CD4-positive, alpha-beta memory T cell (primary cell): Measurements from ENCODE around the gene TMEM178B. TPM values are rescaled to one million over a fixed set of nuclear protein-coding genes. Genes with fewer than 3 reads are reported as not detected.
"Not testable (repeated sequence)": the region's sequence is repeated elsewhere in the genome, so short reads cannot be mapped to it uniquely, and the experiment has no call there.

Source experiments
- CTCF ChIA-PET: fragments of 350-600 bp; sonication (Branson Sonifier 250); formaldehyde crosslinking; loops from one replicate; lab custom pipeline; 2021; ENCODE audit warnings: inconsistent platforms; ENCODE audit not compliant: partially characterized antibody; lab: Charles Lee
- POLR2A ChIA-PET: fragments of 350-600 bp; sonication (Branson Sonifier 250); formaldehyde crosslinking; loops from one replicate; lab custom pipeline; 2021; ENCODE audit not compliant: partially characterized antibody; lab: Charles Lee
- DNase-seq, 5 donors: peaks; one replicate each; pipeline versions ENCODE4 v3.0.0 to v3.0.0-alpha.2; 2020 to 2022; ENCODE audit warnings: mixed read lengths in 1 of 5
- H3K27ac ChIP-seq: one replicate; pipeline ENCODE4 v1.7.0; 2013; ENCODE audit warnings: low read depth, low read length
- H3K27me3 ChIP-seq: 2 replicates; pipeline ENCODE4 v1.7.0; 2013; ENCODE audit warnings: mild to moderate bottlenecking, low read length, moderate library complexity; ENCODE audit not compliant: insufficient read depth
- H3K36me3 ChIP-seq: 2 replicates; pipeline ENCODE4 v1.7.0; 2013; ENCODE audit warnings: mild to moderate bottlenecking, low read length, moderate library complexity; ENCODE audit not compliant: insufficient read depth
- H3K4me1 ChIP-seq: 2 replicates; pipeline ENCODE4 v1.7.0; 2013; ENCODE audit warnings: mild to moderate bottlenecking, low read length, moderate library complexity; ENCODE audit not compliant: insufficient read depth
- H3K4me3 ChIP-seq, 2 donors: one replicate each; pipeline ENCODE4 v1.7.0; 2013; ENCODE audit warnings: low read length in 2 of 2, mild to moderate bottlenecking in 1 of 2
- H3K9me3 ChIP-seq, 2 donors: one replicate each; pipeline ENCODE4 v1.7.0; 2013; ENCODE audit warnings: low read length in 2 of 2, control low read depth in 1 of 2; ENCODE audit not compliant: control insufficient read depth in 1 of 2
- H3K27ac Mint-ChIP-seq, 7 donors: one replicate each; pipeline ENCODE4 v1.8.0; 2020 to 2021; ENCODE audit warnings: mixed read lengths in 7 of 7, mild to moderate bottlenecking in 6 of 7, inconsistent platforms in 3 of 7, moderate library complexity in 3 of 7
- H3K27me3 Mint-ChIP-seq, 2 donors: one replicate each; pipeline ENCODE4 v1.8.0; 2020 to 2021; ENCODE audit warnings: mixed read lengths in 2 of 2
- H3K36me3 Mint-ChIP-seq, 2 donors: one replicate each; pipeline ENCODE4 v1.8.0; 2020 to 2021; ENCODE audit warnings: mixed read lengths in 2 of 2, inconsistent platforms in 1 of 2, mild to moderate bottlenecking in 1 of 2
- H3K4me1 Mint-ChIP-seq, 4 donors: one replicate each; pipeline ENCODE4 v1.8.0; 2020 to 2021; ENCODE audit warnings: mixed read lengths in 4 of 4, mild to moderate bottlenecking in 1 of 4
- H3K4me3 Mint-ChIP-seq, 8 donors: one replicate each; pipeline ENCODE4 v1.8.0; 2020 to 2021; ENCODE audit warnings: mixed read lengths in 8 of 8, mild to moderate bottlenecking in 7 of 8, moderate library complexity in 6 of 8, inconsistent platforms in 3 of 8
- H3K9me3 Mint-ChIP-seq, 8 donors: one replicate each; pipeline ENCODE4 v1.8.0; 2020 to 2021; ENCODE audit warnings: mixed read lengths in 8 of 8, mild to moderate bottlenecking in 5 of 8, inconsistent platforms in 3 of 8, moderate library complexity in 1 of 8
- intact Hi-C: fragments of 100-400 bp; cut with micrococcal nuclease; formaldehyde crosslinking; loops from one replicate; pipeline ENCODE4 v1.15.1; 2023
- polyA plus RNA-seq, 2 donors: library from polyadenylated mRNA; unstranded; fragments of 300-500 nt; fragmentation: Illumina TruSeq; gene quantifications; one replicate each; pipeline ENCODE4 v1.2.3, GENCODE V29; 2021
- total RNA-seq, 2 experiments: library from RNA; stranded (reverse); gene quantifications; one replicate each; pipeline ENCODE4 v1.2.3, GENCODE V29; 2021

The TMEM178B gene
- total and polyA plus RNA-seq, 4 experiments from 2014 or later = 0.20 to 0.89 (median 0.49) TPM

DNA sequence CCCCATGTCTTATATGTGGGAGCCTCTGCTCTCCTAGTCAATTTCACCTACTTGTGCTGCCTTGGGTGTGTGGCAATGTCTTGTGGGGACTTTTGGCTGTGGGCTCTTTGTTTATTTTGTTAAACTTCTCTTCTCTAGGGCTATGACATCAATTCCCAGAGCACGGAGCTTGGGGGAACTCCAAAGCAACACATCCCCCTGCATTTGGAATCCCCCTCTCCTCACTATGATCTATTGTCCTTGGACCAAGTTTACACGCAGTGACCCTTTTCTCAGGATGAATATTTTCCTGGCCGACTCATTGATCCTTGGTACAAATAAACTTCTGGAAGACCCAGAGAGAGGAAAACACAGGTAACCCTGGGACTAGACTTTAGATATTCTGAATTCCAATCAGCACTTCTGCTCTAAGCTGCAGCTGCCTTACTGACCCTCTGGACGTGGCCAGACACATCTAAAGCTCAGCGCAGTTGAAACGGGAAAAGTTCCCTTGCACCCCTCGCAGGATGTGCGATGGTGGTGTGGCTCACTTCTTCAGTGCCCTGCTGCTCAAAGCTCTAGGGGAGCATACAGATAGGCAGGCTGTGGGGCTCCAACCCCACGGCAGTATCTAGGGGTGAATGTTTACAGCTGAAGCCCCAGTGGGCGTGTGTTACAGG, 110.8 kb downstream of the TMEM178B start:
- Histone ChIP-seq H3K36me3 (no peaks in the 10 kb centered on the region), H3K27ac (no peak overlapping the region), H3K9me3 (no peaks in the 10 kb centered on the region), H3K4me1 (no peaks in the 10 kb centered on the region), H3K27me3 (no peaks in the 10 kb centered on the region), H3K4me3 (no peak overlapping the region)
- Mint-ChIP-seq H3K36me3 (no peaks in the 10 kb centered on the region), H3K4me3 (no peak overlapping the region), H3K9me3 (peaks cover 0 to 2% (median 0%) of the 10 kb centered on the region in 8 donors), H3K27ac (no peak overlapping the region), H3K4me1 (no peaks in the 10 kb centered on the region), H3K27me3 (peaks cover 2 to 3% of the 10 kb centered on the region in 2 donors)
- no peak for DNase-seq
- CTCF ChIA-PET = no interaction called here
- POLR2A ChIA-PET = no interaction called here
- intact Hi-C loops = no loop called here

DNA sequence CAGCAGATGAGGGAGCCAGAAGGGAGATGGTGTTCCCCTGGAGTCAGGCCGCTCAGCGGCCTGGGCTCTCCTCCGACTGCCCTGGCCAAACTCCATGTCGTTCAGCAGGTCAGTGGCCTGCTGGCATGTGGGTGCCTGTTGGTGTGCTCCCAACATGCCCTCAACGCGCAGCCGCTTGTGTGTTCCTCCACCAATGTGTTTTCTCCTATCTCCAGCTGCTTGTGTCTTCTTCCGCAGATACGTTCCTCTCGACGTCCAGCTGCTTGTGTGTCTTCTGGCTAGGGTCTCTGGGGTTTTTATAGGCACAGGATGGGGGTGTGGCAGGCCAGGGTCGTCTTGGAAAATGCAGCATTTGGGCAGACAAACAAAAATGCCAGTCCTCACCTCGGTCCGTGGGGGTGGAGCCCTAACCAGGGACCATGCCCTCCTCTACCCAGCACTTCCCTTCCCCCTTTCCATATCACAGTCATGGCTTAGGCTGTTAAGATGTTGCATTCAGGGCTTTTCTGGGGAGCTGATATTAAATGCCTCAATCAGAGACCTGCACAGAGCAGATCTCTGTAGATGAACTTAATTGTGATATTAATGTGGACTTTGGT, 111.6 kb downstream of the TMEM178B start:
- no peak overlapping the region for H3K4me3 Mint-ChIP-seq
- CTCF ChIA-PET = no interaction called here
- intact Hi-C loops = no loop called here
- no peak overlapping the region for H3K27ac Mint-ChIP-seq
- Histone ChIP-seq H3K27me3 (no peaks in the 10 kb centered on the region), H3K9me3 (no peaks in the 10 kb centered on the region), H3K4me3 (no peak overlapping the region), H3K4me1 (no peaks in the 10 kb centered on the region), H3K36me3 (no peaks in the 10 kb centered on the region), H3K27ac (no peak overlapping the region)
- no peaks in the 10 kb centered on the region for H3K4me1 Mint-ChIP-seq
- POLR2A ChIA-PET = no interaction called here
- H3K36me3 Mint-ChIP-seq = no peaks in the 10 kb centered on the region
- H3K9me3 Mint-ChIP-seq = peaks cover 0 to 2% (median 0%) of the 10 kb centered on the region in 8 donors
- peaks cover 2 to 3% of the 10 kb centered on the region in 2 donors for H3K27me3 Mint-ChIP-seq
- DNase-seq = no peak

DNA sequence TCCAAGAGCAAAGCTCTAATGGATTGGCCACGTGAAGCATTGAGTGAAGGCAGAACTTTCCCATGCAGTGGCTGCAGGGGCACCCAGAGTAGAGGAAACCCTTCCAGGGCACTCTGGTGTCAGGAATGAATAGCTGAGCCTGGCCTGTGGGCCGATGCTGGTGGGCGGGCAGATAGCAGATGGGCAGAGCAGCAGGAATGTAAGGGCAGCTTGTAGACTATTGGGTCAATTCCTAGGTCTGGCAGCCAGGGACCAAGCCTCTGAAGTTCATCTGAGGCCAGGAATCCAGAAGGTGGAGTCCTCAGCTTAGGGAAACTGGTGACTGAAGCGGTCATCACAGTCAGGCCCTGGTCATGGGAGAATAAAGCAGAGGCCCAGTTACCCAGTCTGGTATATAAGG, 115.4 kb downstream of the TMEM178B start:
- H3K27me3 Mint-ChIP-seq = peaks cover 2% of the 10 kb centered on the region in 2 donors
- H3K4me3 ChIP-seq = no peak overlapping the region
- no peaks in the 10 kb centered on the region for H3K4me1 Mint-ChIP-seq
- H3K9me3 ChIP-seq = no peaks in the 10 kb centered on the region
- DNase-seq = no peak
- no peaks in the 10 kb centered on the region for H3K36me3 ChIP-seq
- no peaks in the 10 kb centered on the region for H3K4me1 ChIP-seq
- CTCF ChIA-PET = no interaction called here
- no peaks in the 10 kb centered on the region for H3K27me3 ChIP-seq
- intact Hi-C loops = no loop called here
- no peak overlapping the region for H3K27ac Mint-ChIP-seq
- no peak overlapping the region for H3K4me3 Mint-ChIP-seq
- POLR2A ChIA-PET = no interaction called here
- no peaks in the 10 kb centered on the region for H3K36me3 Mint-ChIP-seq
- peaks cover 0 to 3% (median 0%) of the 10 kb centered on the region in 8 donors for H3K9me3 Mint-ChIP-seq
- no peak overlapping the region for H3K27ac ChIP-seq

DNA sequence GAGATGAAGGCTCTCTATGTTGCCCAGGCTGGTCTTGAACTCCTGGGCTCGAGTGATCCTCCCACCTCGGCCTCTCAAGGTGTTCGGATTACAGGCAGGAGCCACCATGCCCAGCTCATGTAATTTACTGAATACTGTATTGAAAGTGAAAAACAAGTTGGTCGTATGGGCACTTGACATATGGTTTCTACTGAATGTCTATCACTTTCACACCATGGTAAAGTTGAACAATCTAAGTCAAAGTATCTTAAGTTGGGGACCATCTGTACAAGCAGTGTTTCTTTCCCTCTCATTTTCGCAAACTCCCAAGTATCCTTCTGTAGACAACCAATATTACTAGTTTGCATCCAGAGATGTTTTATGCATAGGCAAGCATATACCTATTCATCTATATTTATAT, 116.6 kb downstream of the TMEM178B start:
- peaks cover 0 to 3% (median 0%) of the 10 kb centered on the region in 8 donors for H3K9me3 Mint-ChIP-seq
- Histone ChIP-seq H3K4me3 (no peak overlapping the region), H3K27me3 (no peaks in the 10 kb centered on the region), H3K4me1 (no peaks in the 10 kb centered on the region), H3K9me3 (no peaks in the 10 kb centered on the region), H3K27ac (no peak overlapping the region), H3K36me3 (no peaks in the 10 kb centered on the region)
- no peak overlapping the region for H3K27ac Mint-ChIP-seq
- peaks cover 2% of the 10 kb centered on the region in 2 donors for H3K27me3 Mint-ChIP-seq
- H3K36me3 Mint-ChIP-seq = no peaks in the 10 kb centered on the region
- CTCF ChIA-PET = no interaction called here
- H3K4me3 Mint-ChIP-seq = no peak overlapping the region
- no peaks in the 10 kb centered on the region for H3K4me1 Mint-ChIP-seq
- POLR2A ChIA-PET = no interaction called here
- DNase-seq = no peak
- intact Hi-C loops = no loop called here

- ChIA-PET POLR2A (no interaction called here), CTCF (no interaction called here)
- no peak overlapping the region for H3K27ac ChIP-seq
- H3K4me3 ChIP-seq = no peak overlapping the region
- Mint-ChIP-seq H3K36me3 (no peaks in the 10 kb centered on the region), H3K9me3 (peaks cover 0 to 3% (median 0%) of the 10 kb centered on the region in 8 donors), H3K27me3 (peaks cover 2% of the 10 kb centered on the region in 2 donors), H3K27ac (no peak overlapping the region), H3K4me1 (no peaks in the 10 kb centered on the region), H3K4me3 (no peak overlapping the region)
- intact Hi-C loops = no loop called here
- H3K36me3 ChIP-seq = no peaks in the 10 kb centered on the region
- H3K4me1 ChIP-seq = no peaks in the 10 kb centered on the region
- no peaks in the 10 kb centered on the region for H3K9me3 ChIP-seq
- no peak for DNase-seq
- H3K27me3 ChIP-seq = no peaks in the 10 kb centered on the region
Observed at GRCh38 chr7:141191277-141191676, 117.4 kb downstream of the TMEM178B start.

- Mint-ChIP-seq H3K27me3 (peaks cover 2% of the 10 kb centered on the region in 2 donors), H3K36me3 (no peaks in the 10 kb centered on the region), H3K4me3 (no peak overlapping the region), H3K9me3 (peaks cover 0 to 3% (median 0%) of the 10 kb centered on the region in 8 donors), H3K4me1 (no peaks in the 10 kb centered on the region), H3K27ac (no peak overlapping the region)
- Histone ChIP-seq H3K36me3 (no peaks in the 10 kb centered on the region), H3K9me3 (no peaks in the 10 kb centered on the region), H3K27me3 (no peaks in the 10 kb centered on the region), H3K27ac (no peak overlapping the region), H3K4me3 (no peak overlapping the region), H3K4me1 (no peaks in the 10 kb centered on the region)
- DNase-seq = no peak
- ChIA-PET CTCF (no interaction called here), POLR2A (no interaction called here)
- intact Hi-C loops = no loop called here
Observed at GRCh38 chr7:141193066-141193465, 119.2 kb downstream of the TMEM178B start.

DNA sequence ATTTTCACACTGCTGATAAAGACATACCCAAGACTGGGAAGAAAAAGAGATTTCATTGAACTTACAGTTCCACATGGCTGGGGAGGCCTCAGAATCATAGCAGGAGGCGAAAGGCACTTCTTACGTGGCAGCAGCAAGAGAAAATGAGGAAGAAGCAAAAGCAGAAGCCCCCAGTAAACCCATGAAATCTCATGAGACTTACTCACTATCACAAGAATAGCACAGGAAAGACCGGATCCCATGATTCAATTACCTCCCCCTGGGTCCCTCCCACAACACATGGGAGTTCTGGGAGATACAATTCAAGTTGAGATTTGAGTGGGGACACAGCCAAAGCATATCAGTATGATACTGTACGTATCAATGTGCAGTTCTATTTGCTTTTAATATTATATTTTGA, 121.9 kb downstream of the TMEM178B start:
- DNase-seq, H3K27ac Mint-ChIP-seq, CTCF ChIA-PET, H3K9me3 ChIP-seq, H3K4me1 Mint-ChIP-seq, H3K27me3 ChIP-seq, H3K4me3 ChIP-seq, H3K9me3 Mint-ChIP-seq, intact Hi-C loops, H3K27me3 Mint-ChIP-seq, H3K27ac ChIP-seq, H3K4me3 Mint-ChIP-seq, H3K36me3 Mint-ChIP-seq, H3K36me3 ChIP-seq, POLR2A ChIA-PET, H3K4me1 ChIP-seq: not testable (repeated sequence)
